PFSK-1 (cell line): ENCODE measurements around the gene CLASP1.

Experiments used
- FOXP2 ChIP-seq: optimal IDR thresholded peaks from 2 replicates; pipeline ENCODE3; 2011; ENCODE audit warnings: borderline replicate concordance, control low read depth, inconsistent platforms; ENCODE audit not compliant: insufficient read depth; ENCODE audit errors: extremely low read length, extremely low read depth
- POLR2AphosphoS5 ChIP-seq: IDR thresholded peaks from 2 replicates; pipeline ENCODE4 v1.6.1; 2012; ENCODE audit warnings: low read depth, mild to moderate bottlenecking, control low read depth, low read length, moderate library complexity
- SIN3A ChIP-seq: IDR thresholded peaks from 2 replicates; pipeline ENCODE4 v1.6.1; 2012; ENCODE audit warnings: mild to moderate bottlenecking, low read length, moderate library complexity, borderline replicate concordance; ENCODE audit not compliant: insufficient read depth
- TAF1 ChIP-seq: IDR thresholded peaks from 2 replicates; pipeline ENCODE4 v1.6.1; 2012; ENCODE audit warnings: low read length, control low read depth, borderline replicate concordance; ENCODE audit not compliant: insufficient read depth
- TF ChIP-seq, protein P1 (sequence below), 2 experiments: IDR thresholded peaks; 2 replicates each; pipeline versions ENCODE4 v1.6.1 to v1.8.0; 2011 to 2012; ENCODE audit warnings: low read depth in 2 of 2, low read length in 2 of 2, control low read depth in 1 of 2, inconsistent platforms in 1 of 2, mild to moderate bottlenecking in 1 of 2, moderate library complexity in 1 of 2; ENCODE audit not compliant: insufficient read depth in 1 of 2

Gene CLASP1

GRCh38 chr2:121348128-121348740 is 301.0 kb downstream of the CLASP1 start:
- TF ChIP-seq TAF1 (no peak), POLR2AphosphoS5 (no peak), FOXP2 (no peak), SIN3A (no peak)
- TF ChIP-seq, protein P1, sequence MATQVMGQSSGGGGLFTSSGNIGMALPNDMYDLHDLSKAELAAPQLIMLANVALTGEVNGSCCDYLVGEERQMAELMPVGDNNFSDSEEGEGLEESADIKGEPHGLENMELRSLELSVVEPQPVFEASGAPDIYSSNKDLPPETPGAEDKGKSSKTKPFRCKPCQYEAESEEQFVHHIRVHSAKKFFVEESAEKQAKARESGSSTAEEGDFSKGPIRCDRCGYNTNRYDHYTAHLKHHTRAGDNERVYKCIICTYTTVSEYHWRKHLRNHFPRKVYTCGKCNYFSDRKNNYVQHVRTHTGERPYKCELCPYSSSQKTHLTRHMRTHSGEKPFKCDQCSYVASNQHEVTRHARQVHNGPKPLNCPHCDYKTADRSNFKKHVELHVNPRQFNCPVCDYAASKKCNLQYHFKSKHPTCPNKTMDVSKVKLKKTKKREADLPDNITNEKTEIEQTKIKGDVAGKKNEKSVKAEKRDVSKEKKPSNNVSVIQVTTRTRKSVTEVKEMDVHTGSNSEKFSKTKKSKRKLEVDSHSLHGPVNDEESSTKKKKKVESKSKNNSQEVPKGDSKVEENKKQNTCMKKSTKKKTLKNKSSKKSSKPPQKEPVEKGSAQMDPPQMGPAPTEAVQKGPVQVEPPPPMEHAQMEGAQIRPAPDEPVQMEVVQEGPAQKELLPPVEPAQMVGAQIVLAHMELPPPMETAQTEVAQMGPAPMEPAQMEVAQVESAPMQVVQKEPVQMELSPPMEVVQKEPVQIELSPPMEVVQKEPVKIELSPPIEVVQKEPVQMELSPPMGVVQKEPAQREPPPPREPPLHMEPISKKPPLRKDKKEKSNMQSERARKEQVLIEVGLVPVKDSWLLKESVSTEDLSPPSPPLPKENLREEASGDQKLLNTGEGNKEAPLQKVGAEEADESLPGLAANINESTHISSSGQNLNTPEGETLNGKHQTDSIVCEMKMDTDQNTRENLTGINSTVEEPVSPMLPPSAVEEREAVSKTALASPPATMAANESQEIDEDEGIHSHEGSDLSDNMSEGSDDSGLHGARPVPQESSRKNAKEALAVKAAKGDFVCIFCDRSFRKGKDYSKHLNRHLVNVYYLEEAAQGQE (IDR thresholded peaks at IDR 0.05; ENCODE audit: insufficient read depth in 1 of 2, low read depth in 2 of 2, low read length in 2 of 2): no peak

GRCh38 chr2:121346859-121347258 is 302.4 kb downstream of the CLASP1 start:
- TF ChIP-seq POLR2AphosphoS5: no peak

GRCh38 chr2:121346407-121346806 is 302.9 kb downstream of the CLASP1 start:
- TF ChIP-seq, protein P1 (IDR thresholded peaks at IDR 0.05; ENCODE audit: insufficient read depth in 1 of 2, low read depth in 2 of 2, low read length in 2 of 2): no peak
- TF ChIP-seq SIN3A (no peak), FOXP2 (no peak), POLR2AphosphoS5 (no peak), TAF1 (no peak)

DNA sequence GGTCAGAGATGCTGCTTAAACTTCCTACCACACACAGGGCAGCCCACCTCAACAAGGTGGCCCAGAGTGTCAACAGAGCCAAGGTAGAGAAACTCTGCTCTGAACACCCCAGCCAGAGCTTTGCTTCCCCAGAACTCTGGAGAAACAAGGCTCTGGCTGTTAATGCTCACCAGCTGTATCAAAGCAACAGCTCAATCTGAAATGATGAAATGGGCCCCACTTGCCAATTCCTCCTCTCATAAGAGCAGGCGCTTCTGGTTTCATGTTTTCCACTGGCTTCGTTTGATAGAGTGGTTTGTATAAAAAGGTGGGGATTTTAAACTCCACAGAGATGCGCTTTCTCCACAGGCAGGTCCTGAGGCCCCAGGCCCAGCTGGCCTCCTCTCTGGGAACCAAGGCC is 303.4 kb downstream of the CLASP1 start:
- no peak for TF ChIP-seq FOXP2
- no peak for TF ChIP-seq TAF1
- TF ChIP-seq SIN3A: no peak

DNA sequence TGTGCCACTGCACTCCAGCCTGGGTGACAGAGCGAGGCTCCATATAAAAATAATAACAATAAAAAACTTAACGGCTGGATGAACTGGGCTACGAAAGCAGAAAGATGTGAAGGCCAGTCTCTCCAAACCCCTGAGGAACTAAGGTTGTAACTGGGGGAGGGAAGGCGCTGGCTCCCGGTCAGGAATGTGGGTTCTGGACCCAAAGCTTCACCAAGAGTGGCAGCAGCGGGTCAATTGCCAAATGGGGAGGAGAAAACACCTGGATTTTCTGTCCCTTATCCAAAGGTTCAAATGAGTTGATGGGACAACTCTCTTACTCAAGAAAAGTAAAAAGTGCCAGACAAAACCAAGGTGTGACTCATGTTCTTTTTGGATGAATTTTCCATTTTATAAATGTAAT is 304.2 kb downstream of the CLASP1 start:
- TF ChIP-seq POLR2AphosphoS5 (no peak), TAF1 (no peak), SIN3A (no peak), FOXP2 (no peak)
- TF ChIP-seq, protein P1 (IDR thresholded peaks at IDR 0.05; ENCODE audit: insufficient read depth in 1 of 2, low read depth in 2 of 2, low read length in 2 of 2): no peak

DNA sequence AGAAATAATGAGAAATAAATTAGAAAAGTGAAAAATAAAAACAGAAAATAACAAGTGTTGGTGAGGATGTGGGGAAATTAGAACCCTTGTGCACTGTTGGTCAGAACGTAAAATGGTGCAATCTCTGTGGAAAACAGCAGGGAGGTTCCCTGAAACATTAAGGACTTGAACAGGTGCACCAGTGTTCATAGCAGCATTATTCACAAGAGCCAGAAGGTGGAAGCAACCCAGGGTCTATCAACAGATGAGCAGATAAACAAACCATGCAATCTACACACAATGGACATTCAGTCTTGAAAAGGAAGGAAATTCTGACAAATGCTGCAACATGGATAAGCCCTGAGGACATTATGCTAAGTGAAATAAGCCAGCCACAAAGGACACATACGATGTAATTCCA is 306.1 kb downstream of the CLASP1 start:
- TF ChIP-seq, protein P1 (IDR thresholded peaks at IDR 0.05; ENCODE audit: insufficient read depth in 1 of 2, low read depth in 2 of 2, low read length in 2 of 2): no peak
- no peak for TF ChIP-seq FOXP2
- TF ChIP-seq TAF1: no peak
- no peak for TF ChIP-seq POLR2AphosphoS5
- TF ChIP-seq SIN3A: no peak
